ENCODE results near the gene DRC7.

GRCh38 chr16:57740423-57741071 lies 45.9 kb downstream of the DRC7 start:
- TF ChIP-seq CTCF (conservative IDR thresholded peaks at IDR 0.05) (no peak), ZFX (IDR thresholded peaks at IDR 0.05) (no peak)

Data from C4-2B (cell line).